ENCODE results near the gene CLEC11A. TPM values are rescaled to one million over a fixed set of nuclear protein-coding genes. Genes with fewer than 3 reads are reported as not detected.
A peak's percentile ranks its signal among the peaks of the same experiment; 100 is the strongest.

The CLEC11A gene
- total and polyA plus RNA-seq, 9 of the 15 experiments (the other 6 are each of a cell fraction or from before 2014, with no cell fraction given), result 0.39 to 43.9 (median 3.4) TPM

DNA sequence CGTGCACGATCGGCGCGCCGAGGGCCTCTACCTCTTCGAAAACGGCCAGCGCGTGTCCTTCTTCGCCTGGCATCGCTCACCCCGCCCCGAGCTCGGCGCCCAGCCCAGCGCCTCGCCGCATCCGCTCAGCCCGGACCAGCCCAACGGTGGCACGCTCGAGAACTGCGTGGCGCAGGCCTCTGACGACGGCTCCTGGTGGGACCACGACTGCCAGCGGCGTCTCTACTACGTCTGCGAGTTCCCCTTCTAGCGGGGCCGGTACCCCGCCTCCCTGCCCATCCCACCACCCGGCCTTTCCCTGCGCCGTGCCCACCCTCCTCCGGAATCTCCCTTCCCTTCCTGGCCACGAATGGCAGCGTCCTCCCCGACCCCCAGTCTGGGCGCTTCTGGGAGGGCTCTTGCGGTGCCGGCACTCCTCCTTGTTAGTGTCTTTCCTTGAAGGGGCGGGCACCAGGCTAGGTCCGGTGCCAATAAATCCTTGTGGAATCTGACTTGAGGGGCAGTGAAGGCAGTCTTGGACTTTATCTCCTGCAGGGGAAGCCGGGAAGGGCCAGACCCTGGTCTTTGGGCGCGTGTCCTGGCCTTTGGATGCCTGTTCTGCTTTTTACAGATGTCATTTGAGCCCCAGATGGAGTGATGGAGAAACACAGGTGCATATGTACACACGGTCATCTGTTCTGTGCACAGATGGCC, 2.2 kb downstream of the CLEC11A start (continued):
- TF ChIP-seq CSDE1 (IDR thresholded peaks at IDR 0.05) (no peak), KAT2B (IDR thresholded peaks at IDR 0.05; ENCODE audit: low read depth, low read length) (no peak), BCOR (IDR thresholded peaks at IDR 0.05) (peak; percentile 24; the same call in 1 of the 2 replicates), MYBL2 (IDR thresholded peaks at IDR 0.05; ENCODE audit: low read depth) (no peak), MYBL2 (CRISPR knock-in tag; IDR thresholded peaks at IDR 0.05; ENCODE audit: borderline replicate concordance) (no peak), HNRNPH1 (optimal IDR thresholded peaks at IDR 0.05; ENCODE audit: low read depth, low read length) (no peak), CBX8 (IDR thresholded peaks at IDR 0.05; ENCODE audit: borderline replicate concordance, extremely low read depth, low read depth, low read length, poor library complexity, severe bottlenecking) (no peak), SMARCA4 (IDR thresholded peaks at IDR 0.05) (no peak), EGR1 (conservative IDR thresholded peaks at IDR 0.05) (no peak), RNF2 (IDR thresholded peaks at IDR 0.05) (peak; percentile 69; the same call in 1 of the 2 replicates), NFIC (IDR thresholded peaks at IDR 0.05) (peak; percentile 29; the same call in 1 of the 2 replicates), GATA2 (CRISPR knock-in tag; IDR thresholded peaks at IDR 0.05) (no peak), ZNF436 (CRISPR knock-in tag; IDR thresholded peaks at IDR 0.05) (no peak), SREBF2 (CRISPR knock-in tag; IDR thresholded peaks at IDR 0.05) (no peak), ZNF217 (CRISPR knock-in tag; IDR thresholded peaks at IDR 0.05) (no peak), TAF15 (IDR thresholded peaks at IDR 0.05; ENCODE audit: low read depth, low read length) (no peak)
- TF ChIP-seq, protein P1, sequence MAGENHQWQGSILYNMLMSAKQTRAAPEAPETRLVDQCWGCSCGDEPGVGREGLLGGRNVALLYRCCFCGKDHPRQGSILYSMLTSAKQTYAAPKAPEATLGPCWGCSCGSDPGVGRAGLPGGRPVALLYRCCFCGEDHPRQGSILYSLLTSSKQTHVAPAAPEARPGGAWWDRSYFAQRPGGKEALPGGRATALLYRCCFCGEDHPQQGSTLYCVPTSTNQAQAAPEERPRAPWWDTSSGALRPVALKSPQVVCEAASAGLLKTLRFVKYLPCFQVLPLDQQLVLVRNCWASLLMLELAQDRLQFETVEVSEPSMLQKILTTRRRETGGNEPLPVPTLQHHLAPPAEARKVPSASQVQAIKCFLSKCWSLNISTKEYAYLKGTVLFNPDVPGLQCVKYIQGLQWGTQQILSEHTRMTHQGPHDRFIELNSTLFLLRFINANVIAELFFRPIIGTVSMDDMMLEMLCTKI (IDR thresholded peaks at IDR 0.05; ENCODE audit: partially characterized antibody), result no peak
- TF ChIP-seq, protein P2, sequence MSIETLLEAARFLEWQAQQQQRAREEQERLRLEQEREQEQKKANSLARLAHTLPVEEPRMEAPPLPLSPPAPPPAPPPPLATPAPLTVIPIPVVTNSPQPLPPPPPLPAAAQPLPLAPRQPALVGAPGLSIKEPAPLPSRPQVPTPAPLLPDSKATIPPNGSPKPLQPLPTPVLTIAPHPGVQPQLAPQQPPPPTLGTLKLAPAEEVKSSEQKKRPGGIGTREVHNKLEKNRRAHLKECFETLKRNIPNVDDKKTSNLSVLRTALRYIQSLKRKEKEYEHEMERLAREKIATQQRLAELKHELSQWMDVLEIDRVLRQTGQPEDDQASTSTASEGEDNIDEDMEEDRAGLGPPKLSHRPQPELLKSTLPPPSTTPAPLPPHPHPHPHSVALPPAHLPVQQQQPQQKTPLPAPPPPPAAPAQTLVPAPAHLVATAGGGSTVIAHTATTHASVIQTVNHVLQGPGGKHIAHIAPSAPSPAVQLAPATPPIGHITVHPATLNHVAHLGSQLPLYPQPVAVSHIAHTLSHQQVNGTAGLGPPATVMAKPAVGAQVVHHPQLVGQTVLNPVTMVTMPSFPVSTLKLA (conservative IDR thresholded peaks at IDR 0.05), result peak in 1 of 2 experiments; percentile 66; a peak in 1 of 4 replicates
- TF ChIP-seq, protein P3, sequence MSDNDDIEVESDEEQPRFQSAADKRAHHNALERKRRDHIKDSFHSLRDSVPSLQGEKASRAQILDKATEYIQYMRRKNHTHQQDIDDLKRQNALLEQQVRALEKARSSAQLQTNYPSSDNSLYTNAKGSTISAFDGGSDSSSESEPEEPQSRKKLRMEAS (CRISPR knock-in tag; IDR thresholded peaks at IDR 0.05), result no peak; the same call in 1 of the 2 replicates
- TF ChIP-seq, protein P4, sequence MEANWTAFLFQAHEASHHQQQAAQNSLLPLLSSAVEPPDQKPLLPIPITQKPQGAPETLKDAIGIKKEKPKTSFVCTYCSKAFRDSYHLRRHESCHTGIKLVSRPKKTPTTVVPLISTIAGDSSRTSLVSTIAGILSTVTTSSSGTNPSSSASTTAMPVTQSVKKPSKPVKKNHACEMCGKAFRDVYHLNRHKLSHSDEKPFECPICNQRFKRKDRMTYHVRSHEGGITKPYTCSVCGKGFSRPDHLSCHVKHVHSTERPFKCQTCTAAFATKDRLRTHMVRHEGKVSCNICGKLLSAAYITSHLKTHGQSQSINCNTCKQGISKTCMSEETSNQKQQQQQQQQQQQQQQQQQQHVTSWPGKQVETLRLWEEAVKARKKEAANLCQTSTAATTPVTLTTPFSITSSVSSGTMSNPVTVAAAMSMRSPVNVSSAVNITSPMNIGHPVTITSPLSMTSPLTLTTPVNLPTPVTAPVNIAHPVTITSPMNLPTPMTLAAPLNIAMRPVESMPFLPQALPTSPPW (CRISPR knock-in tag; IDR thresholded peaks at IDR 0.05), result no peak
- TF ChIP-seq, protein P5, sequence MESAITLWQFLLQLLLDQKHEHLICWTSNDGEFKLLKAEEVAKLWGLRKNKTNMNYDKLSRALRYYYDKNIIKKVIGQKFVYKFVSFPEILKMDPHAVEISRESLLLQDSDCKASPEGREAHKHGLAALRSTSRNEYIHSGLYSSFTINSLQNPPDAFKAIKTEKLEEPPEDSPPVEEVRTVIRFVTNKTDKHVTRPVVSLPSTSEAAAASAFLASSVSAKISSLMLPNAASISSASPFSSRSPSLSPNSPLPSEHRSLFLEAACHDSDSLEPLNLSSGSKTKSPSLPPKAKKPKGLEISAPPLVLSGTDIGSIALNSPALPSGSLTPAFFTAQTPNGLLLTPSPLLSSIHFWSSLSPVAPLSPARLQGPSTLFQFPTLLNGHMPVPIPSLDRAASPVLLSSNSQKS (CRISPR knock-in tag; IDR thresholded peaks at IDR 0.05), result no peak
